Left forelimb (tissue), 1 donor: ENCODE data around the gene SLC25A30.
"Not testable (repeated sequence)": the region's sequence is repeated elsewhere in the genome, so short reads cannot be mapped to it uniquely, and the experiment has no call there.

Experiments used
- DNase-seq: peaks from one replicate; pipeline ENCODE4 v3.0.0-alpha.2; 2018; ENCODE audit warnings: low spot score

The SLC25A30 gene

GRCh38 chr13:45432737-45433380 lies 14.7 kb upstream of the SLC25A30 start:
- DNase-seq = no peak

GRCh38 chr13:45426056-45426841 lies 8.1 kb upstream of the SLC25A30 start:
- DNase-seq = not testable (repeated sequence)

GRCh38 chr13:45422731-45423292 lies 4.6 kb upstream of the SLC25A30 start:
- no peak for DNase-seq

- DNase-seq = no peak
Observed at GRCh38 chr13:45419945-45420344, 1.8 kb upstream of the SLC25A30 start.

- not testable (repeated sequence) for DNase-seq
Observed at GRCh38 chr13:45419389-45419788, 1.2 kb upstream of the SLC25A30 start.

- no peak for DNase-seq
Observed at GRCh38 chr13:45416516-45417128, 1.6 kb downstream of the SLC25A30 start.

- no peak for DNase-seq
Observed at GRCh38 chr13:45415112-45415511, 3.1 kb downstream of the SLC25A30 start.

GRCh38 chr13:45413826-45414307 lies 4.3 kb downstream of the SLC25A30 start:
- no peak for DNase-seq

GRCh38 chr13:45412274-45413049 lies 5.7 kb downstream of the SLC25A30 start:
- no peak for DNase-seq

- no peak for DNase-seq
Observed at GRCh38 chr13:45411631-45412030, 6.5 kb downstream of the SLC25A30 start.

GRCh38 chr13:45411221-45411620 lies 7.0 kb downstream of the SLC25A30 start:
- DNase-seq = no peak

- no peak for DNase-seq
Observed at GRCh38 chr13:45410466-45410865, 7.7 kb downstream of the SLC25A30 start.

GRCh38 chr13:45410001-45410400 lies 8.2 kb downstream of the SLC25A30 start:
- DNase-seq = no peak

- no peak for DNase-seq
Observed at GRCh38 chr13:45406421-45406820, 11.8 kb downstream of the SLC25A30 start.

- no peak for DNase-seq
Observed at GRCh38 chr13:45403081-45403480, 15.1 kb downstream of the SLC25A30 start.

- DNase-seq = no peak
Observed at GRCh38 chr13:45402641-45403040, 15.5 kb downstream of the SLC25A30 start.

- no peak for DNase-seq
Observed at GRCh38 chr13:45401314-45401713, 16.9 kb downstream of the SLC25A30 start.

GRCh38 chr13:45398877-45399276 lies 19.3 kb downstream of the SLC25A30 start:
- DNase-seq = no peak

- DNase-seq = no peak
Observed at GRCh38 chr13:45396533-45397095, 21.6 kb downstream of the SLC25A30 start.

GRCh38 chr13:45393941-45394570 lies 24.1 kb downstream of the SLC25A30 start:
- DNase-seq = no peak

- DNase-seq = no peak
Observed at GRCh38 chr13:45392811-45393210, 25.4 kb downstream of the SLC25A30 start.
